ENCODE data around the gene RAB37.

RAB37 gene

DNA sequence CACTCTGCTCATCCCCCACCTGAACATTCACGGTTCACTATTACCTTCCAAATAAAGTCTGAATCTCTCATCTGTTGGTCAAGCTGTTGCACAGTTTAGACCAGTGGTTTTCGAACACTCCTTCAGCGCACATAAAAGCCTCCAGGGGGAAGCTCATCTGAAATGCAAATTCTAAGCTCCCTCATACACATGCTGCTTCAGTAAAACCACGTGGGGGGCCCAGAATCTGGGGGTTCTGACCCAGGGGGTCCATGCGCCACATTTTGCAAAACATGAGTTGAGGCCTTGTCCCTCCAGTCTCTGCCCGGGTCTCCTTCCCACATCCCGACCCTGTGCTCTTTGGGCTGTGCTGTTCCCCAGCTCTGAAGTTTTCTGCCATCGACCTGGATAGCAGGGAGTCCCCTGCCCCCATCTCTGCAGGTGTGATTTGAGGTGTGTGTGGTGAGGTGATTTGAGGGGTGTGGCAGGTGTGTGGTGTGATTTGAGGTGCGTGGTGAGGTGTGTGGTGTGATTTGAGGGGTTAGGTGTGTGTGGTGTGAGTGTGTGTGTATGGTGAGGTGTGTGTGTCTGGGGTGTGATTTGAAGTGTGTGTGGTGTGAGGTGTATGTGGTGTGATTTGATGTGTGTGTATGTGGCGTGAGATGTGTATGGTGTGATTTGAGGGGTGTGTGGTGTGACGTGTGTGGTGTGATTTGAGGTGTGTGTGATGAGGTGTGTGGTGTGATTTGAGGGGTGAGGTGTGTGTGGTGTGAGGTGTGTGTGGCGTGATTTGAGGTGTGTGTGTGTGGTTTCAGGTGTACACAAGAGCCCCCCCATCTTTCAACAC lies 4.8 kb upstream of the RAB37 start:
- H3K9ac ChIP-seq (ENCODE audit: low read length), result no peak overlapping the region
- H3K9me3 ChIP-seq (ENCODE audit: low read length), result no peaks in the 10 kb centered on the region
- H3K27ac ChIP-seq (ENCODE audit: low read depth, low read length, poor library complexity, severe bottlenecking), result no peak overlapping the region
- H2AFZ ChIP-seq (ENCODE audit: low read length), result no peak overlapping the region
- H3K4me1 ChIP-seq (ENCODE audit: insufficient read depth, low read length, severe bottlenecking), result peaks cover 11% of the 10 kb centered on the region
- H4K20me1 ChIP-seq (ENCODE audit: insufficient read depth, low read length), result no peaks in the 10 kb centered on the region
- no peaks in the 10 kb centered on the region for H3K9me2 ChIP-seq (ENCODE audit: low read depth, low read length)
- H3K27me3 ChIP-seq (ENCODE audit: insufficient read depth, low read length), result no peaks in the 10 kb centered on the region; the same call in 1 of the 2 replicates
- TF ChIP-seq CTCF (IDR thresholded peaks at IDR 0.05; ENCODE audit: low read length) (no peak), EZH2 (IDR thresholded peaks at IDR 0.05; ENCODE audit: borderline replicate concordance, low read length) (no peak)
- H3K36me3 ChIP-seq (ENCODE audit: insufficient read depth, low read length), result no peaks in the 10 kb centered on the region
- H3F3A ChIP-seq (ENCODE audit: insufficient read depth, low read length), result peaks cover 5% of the 10 kb centered on the region; the same call in 1 of the 2 replicates
- no peak overlapping the region for H3K4me2 ChIP-seq (ENCODE audit: low read length)
- no peak overlapping the region for H3K4me3 ChIP-seq (ENCODE audit: low read depth, low read length, poor library complexity, severe bottlenecking)
- H3K79me2 ChIP-seq (ENCODE audit: insufficient read depth, low read length), result no peaks in the 10 kb centered on the region

- Histone ChIP-seq H3K9me2 (ENCODE audit: low read depth, low read length) (no peaks in the 10 kb centered on the region), H3K4me3 (ENCODE audit: low read depth, low read length, poor library complexity, severe bottlenecking) (no peak overlapping the region), H3K4me1 (ENCODE audit: insufficient read depth, low read length, severe bottlenecking) (peaks cover 23% of the 10 kb centered on the region), H3F3A (ENCODE audit: insufficient read depth, low read length) (peaks cover 3% of the 10 kb centered on the region; the same call in 1 of the 2 replicates), H2AFZ (ENCODE audit: low read length) (no peak overlapping the region), H3K9ac (ENCODE audit: low read length) (no peak overlapping the region), H3K9me3 (ENCODE audit: low read length) (no peaks in the 10 kb centered on the region), H3K36me3 (ENCODE audit: insufficient read depth, low read length) (no peaks in the 10 kb centered on the region), H3K27ac (ENCODE audit: low read depth, low read length, poor library complexity, severe bottlenecking) (no peak overlapping the region), H4K20me1 (ENCODE audit: insufficient read depth, low read length) (no peaks in the 10 kb centered on the region), H3K4me2 (ENCODE audit: low read length) (no peak overlapping the region), H3K27me3 (ENCODE audit: insufficient read depth, low read length) (no peaks in the 10 kb centered on the region; the same call in 1 of the 2 replicates), H3K79me2 (ENCODE audit: insufficient read depth, low read length) (no peaks in the 10 kb centered on the region)
- no peak for TF ChIP-seq CTCF (IDR thresholded peaks at IDR 0.05; ENCODE audit: low read length)
- TF ChIP-seq EZH2 (IDR thresholded peaks at IDR 0.05; ENCODE audit: borderline replicate concordance, low read length), result no peak
Observed at GRCh38 chr17:74733365-74734122, 3.5 kb upstream of the RAB37 start.

GRCh38 chr17:74734256-74734655 lies 2.8 kb upstream of the RAB37 start:
- Histone ChIP-seq H3K9me3 (ENCODE audit: low read length) (no peaks in the 10 kb centered on the region), H3K79me2 (ENCODE audit: insufficient read depth, low read length) (no peaks in the 10 kb centered on the region), H3F3A (ENCODE audit: insufficient read depth, low read length) (no peaks in the 10 kb centered on the region), H3K27ac (ENCODE audit: low read depth, low read length, poor library complexity, severe bottlenecking) (no peak overlapping the region), H3K4me2 (ENCODE audit: low read length) (no peak overlapping the region), H3K9ac (ENCODE audit: low read length) (no peak overlapping the region), H3K36me3 (ENCODE audit: insufficient read depth, low read length) (no peaks in the 10 kb centered on the region), H4K20me1 (ENCODE audit: insufficient read depth, low read length) (no peaks in the 10 kb centered on the region), H3K4me3 (ENCODE audit: low read depth, low read length, poor library complexity, severe bottlenecking) (no peak overlapping the region), H3K27me3 (ENCODE audit: insufficient read depth, low read length) (no peaks in the 10 kb centered on the region; the same call in 1 of the 2 replicates), H2AFZ (ENCODE audit: low read length) (no peak overlapping the region), H3K4me1 (ENCODE audit: insufficient read depth, low read length, severe bottlenecking) (peaks cover 25% of the 10 kb centered on the region), H3K9me2 (ENCODE audit: low read depth, low read length) (no peaks in the 10 kb centered on the region)
- TF ChIP-seq CTCF (IDR thresholded peaks at IDR 0.05; ENCODE audit: low read length), result no peak
- no peak for TF ChIP-seq EZH2 (IDR thresholded peaks at IDR 0.05; ENCODE audit: borderline replicate concordance, low read length)
